Sigmoid colon (tissue), 7 donors: ENCODE data around the gene PDCL2. TPM values are rescaled to one million over a fixed set of nuclear protein-coding genes. Genes with fewer than 3 reads are reported as not detected.

Source experiments
- DNase-seq: peaks from one replicate; pipeline ENCODE4 v3.0.0-alpha.2; 2019
- H3K27ac ChIP-seq, 4 donors: fragments of 200-600 bp; sonication (generic); one replicate each; pipeline ENCODE4 v1.5.1; 2016 to 2019; ENCODE audit warnings: mild to moderate bottlenecking in 1 of 4
- H3K27me3 ChIP-seq, 3 donors: fragments of 200-600 bp; sonication (generic); one replicate each; pipeline ENCODE4 v1.5.1; 2019; ENCODE audit warnings: mild to moderate bottlenecking in 1 of 3
- H3K36me3 ChIP-seq, 4 donors: fragments of 200-600 bp; sonication (generic); one replicate each; pipeline ENCODE4 v1.5.1; 2016 to 2019
- H3K4me1 ChIP-seq, 4 donors: fragments of 200-600 bp; sonication (generic); one replicate each; pipeline ENCODE4 v1.5.1; 2017 to 2019
- H3K4me3 ChIP-seq, 4 donors: fragments of 200-600 bp; sonication (generic); one replicate each; pipeline ENCODE4 v1.5.1; 2017 to 2019; ENCODE audit warnings: mild to moderate bottlenecking in 2 of 4, moderate library complexity in 1 of 4
- H3K9me3 ChIP-seq, 4 donors: fragments of 200-600 bp in 3 of 4; sonication (generic) in 3 of 4; one replicate each; pipeline versions ENCODE4 v1.5.1 to v1.6.1; 2013 to 2019
- CTCF ChIP-seq, 4 experiments: fragments of 450-650 bp in 3 of 4; fragments of 200-600 bp in 1 of 4; IDR thresholded peaks; one replicate each; pipeline ENCODE4 v1.5.1; 2016 to 2019; ENCODE audit warnings: antibody characterized with exemption in 4 of 4, mild to moderate bottlenecking in 3 of 4, moderate library complexity in 2 of 4
- EP300 ChIP-seq, 4 donors: sonication (generic); formaldehyde crosslinking; IDR thresholded peaks; one replicate each; pipeline ENCODE4 v1.6.1; 2017; ENCODE audit warnings: antibody characterized with exemption in 4 of 4
- POLR2A ChIP-seq, 2 donors: fragments of 450-650 bp; IDR thresholded peaks; one replicate each; pipeline ENCODE4 v1.6.1; 2016; ENCODE audit warnings: antibody characterized with exemption in 2 of 2, mild to moderate bottlenecking in 2 of 2, moderate library complexity in 2 of 2
- POLR2AphosphoS5 ChIP-seq, 4 donors: sonication (generic); formaldehyde crosslinking; IDR thresholded peaks; one replicate each; pipeline ENCODE4 v1.6.1; 2017; ENCODE audit warnings: antibody characterized with exemption in 4 of 4
- WGBS, 2 donors: extraction: QIAGEN DNeasy Blood & Tissue Kit; methylation state at CpG; one replicate each; pipeline ENCODE4 v1.1.7; 2013; 5-methylcytosine and 5-hydroxymethylcytosine counted together
- intact Hi-C: fragments of 100-400 bp; cut with DNase I; formaldehyde crosslinking; loops from one replicate; pipeline ENCODE4 v1.15.1; 2023
- polyA plus RNA-seq, 3 donors: library from polyadenylated mRNA; stranded (reverse); fragments of 200-250 nt; gene quantifications; one replicate each; pipeline ENCODE4 v1.2.3, GENCODE V29; 2013
- total RNA-seq, 4 donors: library from RNA; depleted of rRNA; stranded (reverse); fragments of >200 nt; gene quantifications; one replicate each; pipeline ENCODE4 v1.1.0, GENCODE V29; 2016
- donor health status: healthy with polysubstance abuse.
- donor health status: Bipolar disorder and iron deficiency.
- donor health status: healthy.

The PDCL2 gene
- total and polyA plus RNA-seq, 7 donors, result not detected

- H3K27me3 ChIP-seq, result no peaks in the 10 kb centered on the region
- H3K9me3 ChIP-seq, result peaks cover 3 to 14% (median 8%) of the 10 kb centered on the region in 4 donors
- intact Hi-C loops, result no loop called here
- no peaks in the 10 kb centered on the region for H3K4me1 ChIP-seq
- WGBS, 2 donors, result 79 to 80% methylated on average over 1 of the region's 1 CpG
- H3K4me3 ChIP-seq, result no peak overlapping the region
- no peak for TF ChIP-seq CTCF (IDR thresholded peaks at IDR 0.05)
- no peak for TF ChIP-seq POLR2AphosphoS5 (IDR thresholded peaks at IDR 0.05)
- no peak for TF ChIP-seq POLR2A (IDR thresholded peaks at IDR 0.05)
- TF ChIP-seq EP300 (IDR thresholded peaks at IDR 0.05), result no peak
- DNase-seq, result no peak
- no peak overlapping the region for H3K27ac ChIP-seq
- no peaks in the 10 kb centered on the region for H3K36me3 ChIP-seq
Observed at GRCh38 chr4:55575513-55575912, 16.5 kb downstream of the PDCL2 start.

DNA sequence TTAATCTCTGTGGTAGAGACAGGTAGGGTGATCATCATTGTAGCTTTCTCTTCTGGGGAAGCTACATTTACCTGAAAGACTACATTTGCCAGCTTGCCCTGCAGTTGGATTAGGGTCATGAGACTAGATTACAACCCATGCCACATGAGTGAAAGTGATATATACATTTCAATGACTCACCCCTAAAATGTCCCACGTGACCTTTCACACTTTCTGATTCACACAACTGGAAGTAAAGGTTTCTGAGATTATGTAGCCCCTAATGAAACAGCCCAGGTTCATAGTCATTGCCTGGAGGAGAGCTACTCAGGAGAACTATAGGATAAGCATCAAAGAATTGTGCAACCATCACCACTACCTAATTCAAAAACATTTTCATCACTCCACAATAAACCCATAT lies 17.8 kb downstream of the PDCL2 start:
- Histone ChIP-seq H3K4me1 (no peaks in the 10 kb centered on the region), H3K4me3 (no peak overlapping the region), H3K27ac (no peak overlapping the region), H3K36me3 (no peaks in the 10 kb centered on the region), H3K9me3 (peaks cover 3 to 14% (median 8%) of the 10 kb centered on the region in 4 donors), H3K27me3 (no peaks in the 10 kb centered on the region)
- 65 to 72% methylated on average over 1 of the region's 1 CpG for WGBS, 2 donors
- no peak for DNase-seq
- TF ChIP-seq CTCF (IDR thresholded peaks at IDR 0.05) (no peak), POLR2A (IDR thresholded peaks at IDR 0.05) (no peak), EP300 (IDR thresholded peaks at IDR 0.05) (no peak), POLR2AphosphoS5 (IDR thresholded peaks at IDR 0.05) (no peak)
- intact Hi-C loops, result no loop called here

GRCh38 chr4:55571806-55572205 lies 20.2 kb downstream of the PDCL2 start:
- 87 to 90% methylated on average over 3 of the region's 3 CpGs for WGBS, 2 donors
- DNase-seq, result no peak
- intact Hi-C loops, result no loop called here
- H3K36me3 ChIP-seq, result no peaks in the 10 kb centered on the region
- no peak overlapping the region for H3K27ac ChIP-seq
- no peak overlapping the region for H3K4me3 ChIP-seq
- no peaks in the 10 kb centered on the region for H3K4me1 ChIP-seq
- peaks cover 0 to 15% (median 6%) of the 10 kb centered on the region in 4 donors for H3K9me3 ChIP-seq
- no peaks in the 10 kb centered on the region for H3K27me3 ChIP-seq
- TF ChIP-seq EP300 (IDR thresholded peaks at IDR 0.05) (no peak), POLR2A (IDR thresholded peaks at IDR 0.05) (no peak), CTCF (IDR thresholded peaks at IDR 0.05) (no peak), POLR2AphosphoS5 (IDR thresholded peaks at IDR 0.05) (no peak)

DNA sequence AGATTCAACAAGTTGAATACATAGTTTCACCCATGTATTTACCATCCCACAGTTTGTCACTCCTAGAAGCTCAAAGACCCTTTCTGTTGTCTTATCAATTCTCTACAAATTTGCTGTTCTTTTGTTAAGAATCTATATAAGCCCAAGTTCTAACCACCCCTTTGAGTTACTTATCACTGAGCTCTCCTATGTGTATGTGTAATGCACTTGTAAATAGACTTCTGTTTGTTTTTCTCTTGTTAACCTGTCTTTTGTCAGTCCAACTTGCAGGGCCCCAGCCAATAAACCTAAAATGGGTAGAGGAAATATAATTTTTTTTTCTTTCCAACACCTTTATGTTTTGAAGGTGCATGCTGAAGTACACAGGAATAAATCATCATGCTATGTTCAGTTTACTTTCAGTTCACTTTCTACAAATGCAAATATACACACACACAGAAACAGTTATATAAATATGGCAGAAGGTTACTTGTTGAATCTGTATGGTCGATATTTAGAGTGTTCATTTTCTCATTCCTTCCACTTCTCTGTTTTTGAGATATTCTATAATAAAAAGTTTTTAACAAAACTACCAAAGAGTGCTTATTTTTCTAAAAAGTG lies 23.0 kb downstream of the PDCL2 start:
- 38 to 60% methylated on average over 1 of the region's 1 CpG for WGBS, 2 donors

More for the DNA sequence above, 23.0 kb downstream of the PDCL2 start:
- H3K36me3 ChIP-seq, result no peaks in the 10 kb centered on the region
- no peak overlapping the region for H3K27ac ChIP-seq
- no peak for DNase-seq
- peaks cover 0 to 3% (median 0%) of the 10 kb centered on the region in 4 donors for H3K9me3 ChIP-seq
- no peaks in the 10 kb centered on the region for H3K27me3 ChIP-seq
- H3K4me3 ChIP-seq, result no peak overlapping the region
- H3K4me1 ChIP-seq, result no peaks in the 10 kb centered on the region
- intact Hi-C loops, result no loop called here
- no peak for TF ChIP-seq CTCF (IDR thresholded peaks at IDR 0.05)
- no peak for TF ChIP-seq POLR2AphosphoS5 (IDR thresholded peaks at IDR 0.05)
- no peak for TF ChIP-seq POLR2A (IDR thresholded peaks at IDR 0.05)
- TF ChIP-seq EP300 (IDR thresholded peaks at IDR 0.05), result no peak
